RPMI7951 (cell line): Measurements from ENCODE around the gene TRIM14. TPM values are rescaled to one million over a fixed set of nuclear protein-coding genes. Genes with fewer than 3 reads are reported as not detected.
"Not testable (repeated sequence)": the region's sequence is repeated elsewhere in the genome, so short reads cannot be mapped to it uniquely, and the experiment has no call there.

Experiments
- DNase-seq: peaks from one replicate; pipeline ENCODE4 v3.0.0-alpha.2; 2012; ENCODE audit warnings: low read depth
- total RNA-seq: library from RNA; depleted of rRNA; stranded (reverse); fragments of >200 nt; shearing (Covaris generic); gene quantifications from 2 replicates; pipeline ENCODE4 v1.2.3, GENCODE V29; 2014

Gene TRIM14
- total RNA-seq, 1 experiment from 2014 or later = 11.1 TPM

DNA sequence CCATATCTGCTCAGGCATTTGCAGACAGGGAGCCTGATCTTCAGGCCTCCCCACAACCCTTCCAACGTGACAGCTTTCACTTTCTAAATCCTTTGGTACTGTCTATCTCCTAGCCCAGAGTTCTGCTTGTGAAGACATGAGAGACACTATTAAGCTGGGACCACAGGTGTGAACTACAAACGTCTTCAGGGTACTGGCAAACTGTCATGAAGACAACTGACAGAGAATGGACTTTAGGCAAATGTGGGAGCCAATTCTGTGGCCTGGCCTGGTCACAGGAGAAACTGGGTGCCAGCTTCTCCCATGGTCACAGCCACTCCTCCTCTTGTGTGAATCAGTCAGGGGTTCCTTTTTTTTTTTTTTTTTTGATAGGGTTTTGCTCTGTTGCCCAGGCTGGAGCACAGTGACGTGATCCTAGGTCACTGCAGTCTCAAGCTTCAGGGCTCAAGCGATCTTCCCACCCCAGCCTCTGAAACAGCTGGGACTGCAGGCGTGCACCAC lies 10.4 kb downstream of the TRIM14 start:
- no peak for DNase-seq

DNA sequence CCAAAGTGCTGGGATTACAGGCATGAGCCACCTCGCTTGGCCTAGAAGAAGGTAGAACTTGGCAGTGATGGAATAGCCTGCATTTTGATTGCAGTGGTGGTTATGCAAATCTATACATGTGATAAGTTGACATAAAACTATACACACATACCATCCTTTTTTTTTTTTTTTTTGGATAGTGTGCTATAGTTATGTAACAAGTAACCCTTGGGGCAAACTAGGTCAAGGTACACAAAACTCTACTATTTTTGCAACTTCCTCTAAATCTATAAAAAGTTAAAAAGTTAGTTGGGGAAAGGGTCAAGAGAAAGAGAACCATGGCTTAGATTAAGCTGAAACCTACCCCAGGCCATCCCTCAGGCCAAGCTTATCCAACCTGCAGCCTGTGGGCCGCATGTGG lies 11.1 kb downstream of the TRIM14 start:
- no peak for DNase-seq

DNA sequence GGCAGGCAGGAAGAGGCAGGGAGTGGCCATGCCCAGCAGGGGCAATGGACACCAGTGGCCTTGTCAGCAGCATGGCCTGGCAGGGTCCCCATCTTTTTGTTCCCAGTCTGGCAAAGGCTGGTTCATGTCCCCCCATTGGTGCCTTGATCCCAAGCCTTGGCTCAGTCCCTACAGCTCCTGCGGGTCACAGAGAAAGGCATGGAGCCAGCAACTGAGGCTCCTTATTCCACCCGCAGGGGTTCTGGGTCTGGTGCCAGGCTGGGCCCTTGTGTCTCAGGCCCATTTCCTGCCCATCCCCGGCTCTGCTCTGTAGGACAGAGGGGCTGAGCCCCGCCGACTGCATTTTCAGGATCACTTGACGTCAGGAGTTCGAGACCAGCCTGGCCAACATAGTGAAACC lies 14.0 kb downstream of the TRIM14 start:
- DNase-seq = no peak

DNA sequence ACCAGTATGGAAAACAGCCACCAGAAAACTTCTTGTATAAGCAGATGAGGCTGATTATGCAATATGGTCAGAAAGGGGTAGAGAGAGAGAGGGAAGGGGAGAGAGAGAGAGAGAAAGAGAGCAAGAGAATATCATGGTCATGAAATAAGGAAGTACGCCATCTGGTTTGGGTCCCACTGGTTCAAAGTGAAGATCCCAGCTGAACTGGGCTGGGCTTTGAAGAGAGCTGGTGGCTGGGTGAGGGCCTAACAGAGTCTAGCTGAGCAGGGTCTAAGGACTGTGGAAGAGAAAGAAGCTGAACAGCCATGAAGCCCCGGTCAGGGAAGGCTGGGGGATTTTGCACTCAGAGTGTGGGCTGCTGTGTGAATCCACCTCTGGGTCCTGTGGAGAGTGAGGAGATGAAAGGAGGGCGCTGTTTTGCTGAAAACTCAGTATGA lies 14.6 kb downstream of the TRIM14 start:
- DNase-seq = no peak

DNA sequence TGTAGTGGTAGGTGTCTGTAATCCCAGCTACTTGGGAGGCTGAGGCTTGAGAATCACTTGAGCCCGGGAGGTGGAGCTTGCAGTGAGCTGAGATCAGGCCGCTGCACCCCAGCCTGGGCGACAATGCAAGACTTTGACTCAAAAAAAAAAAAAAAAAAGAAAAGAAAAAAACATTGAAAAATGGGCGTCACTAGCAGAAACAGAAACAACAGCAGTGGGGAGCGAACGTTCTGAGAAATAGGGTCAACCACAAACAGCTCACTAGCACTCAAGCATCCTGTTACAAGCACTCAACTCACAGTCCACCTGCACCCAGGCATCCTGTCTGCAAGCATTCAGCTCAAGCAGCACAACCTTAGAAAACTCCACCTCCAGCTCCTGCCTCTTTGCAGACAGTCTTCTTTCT lies 17.2 kb downstream of the TRIM14 start:
- DNase-seq = no peak

DNA sequence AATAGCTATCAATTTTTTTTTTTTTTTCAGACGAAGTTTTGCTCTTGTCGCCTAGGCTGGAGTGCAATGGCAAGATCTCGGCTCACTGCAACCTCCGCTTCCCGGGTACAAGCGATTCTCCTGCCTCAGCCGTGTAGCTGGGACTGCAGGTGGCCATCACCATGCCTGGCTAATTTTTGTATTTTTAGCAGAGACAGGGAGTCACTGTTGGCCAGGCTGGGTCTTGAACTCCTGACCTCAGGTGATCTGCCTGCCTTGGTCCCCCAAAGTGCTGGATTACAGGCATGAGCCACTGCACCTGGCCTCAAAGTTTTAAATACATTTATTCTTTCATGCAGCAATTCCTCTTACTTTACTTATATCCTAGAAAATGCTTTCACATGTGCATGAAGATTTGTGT lies 17.6 kb downstream of the TRIM14 start:
- DNase-seq = no peak

DNA sequence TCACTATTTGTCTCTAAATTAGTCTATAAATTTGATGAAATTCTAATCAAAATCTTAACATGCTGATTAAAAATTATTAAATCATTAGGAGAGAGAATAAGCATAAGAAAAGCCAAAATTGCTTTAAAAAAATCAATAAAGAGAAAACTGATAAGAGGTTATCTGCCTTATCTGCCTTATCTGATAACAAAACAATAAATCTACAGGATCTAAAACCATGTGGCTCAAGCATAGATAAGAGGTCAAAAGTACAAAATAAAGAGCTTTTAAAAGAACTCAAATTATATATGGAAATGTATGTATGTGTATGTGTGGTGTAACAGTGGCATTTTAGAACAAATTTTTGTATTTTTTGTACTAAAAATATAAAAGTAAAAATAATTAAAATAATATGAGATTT lies 18.6 kb downstream of the TRIM14 start:
- no peak for DNase-seq

DNA sequence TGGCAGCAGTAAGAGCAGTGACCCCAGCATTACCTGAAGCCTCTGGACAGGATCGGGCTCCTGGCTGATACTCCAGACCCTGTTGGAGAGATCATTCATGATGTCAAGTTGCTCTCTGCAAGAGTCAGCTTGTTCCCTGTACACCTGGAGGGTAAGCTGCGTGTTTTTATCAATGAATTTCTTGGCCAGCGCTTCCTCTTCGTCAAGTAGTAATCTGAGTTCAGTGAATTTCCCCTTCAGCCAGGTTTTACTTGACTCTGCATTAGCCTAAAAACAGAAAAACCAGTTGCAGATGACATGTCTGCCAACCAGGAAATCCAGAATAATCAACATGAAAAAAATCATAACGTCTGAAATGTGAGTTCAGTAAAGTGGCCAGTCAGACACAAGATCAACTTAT lies 19.1 kb downstream of the TRIM14 start:
- DNase-seq = no peak

DNA sequence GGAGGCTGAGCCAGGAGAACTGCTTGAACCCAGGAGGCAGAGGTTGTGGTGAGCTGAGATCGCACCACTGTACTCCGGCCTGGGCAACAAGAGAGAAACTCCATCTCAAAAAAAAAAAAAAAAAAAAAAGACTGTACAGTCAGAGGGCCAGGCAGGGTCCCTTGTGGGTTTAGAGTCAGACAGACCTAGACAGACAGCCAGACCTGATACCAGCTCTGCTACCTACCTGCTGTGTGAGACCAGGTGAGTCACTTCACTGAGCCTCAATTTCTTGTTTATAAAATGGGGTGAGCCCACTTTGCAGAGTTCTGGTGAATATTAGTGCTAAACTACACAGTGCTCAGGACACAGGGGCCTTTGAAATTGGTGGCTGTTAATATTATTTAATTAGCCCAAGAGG lies 19.7 kb downstream of the TRIM14 start:
- DNase-seq = no peak

DNA sequence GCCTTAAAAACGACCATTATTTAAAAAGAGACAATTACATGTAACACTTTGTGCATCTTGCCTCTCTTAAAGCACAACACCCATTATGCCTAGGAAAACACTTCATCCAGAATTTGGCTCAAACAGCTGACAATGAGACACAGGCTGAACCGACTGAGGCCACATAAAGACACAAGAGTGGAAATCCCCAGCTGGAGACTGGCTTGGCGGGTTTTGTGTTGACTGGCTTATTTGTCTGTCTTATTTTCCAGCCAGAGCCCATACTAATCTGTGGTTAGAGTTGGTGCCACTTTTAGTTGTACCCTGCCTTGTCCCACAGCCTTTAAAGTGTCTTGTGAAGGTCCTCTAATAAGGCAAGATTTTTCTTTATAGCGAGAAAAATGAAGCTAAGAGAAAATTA lies 21.2 kb downstream of the TRIM14 start:
- no peak for DNase-seq

DNA sequence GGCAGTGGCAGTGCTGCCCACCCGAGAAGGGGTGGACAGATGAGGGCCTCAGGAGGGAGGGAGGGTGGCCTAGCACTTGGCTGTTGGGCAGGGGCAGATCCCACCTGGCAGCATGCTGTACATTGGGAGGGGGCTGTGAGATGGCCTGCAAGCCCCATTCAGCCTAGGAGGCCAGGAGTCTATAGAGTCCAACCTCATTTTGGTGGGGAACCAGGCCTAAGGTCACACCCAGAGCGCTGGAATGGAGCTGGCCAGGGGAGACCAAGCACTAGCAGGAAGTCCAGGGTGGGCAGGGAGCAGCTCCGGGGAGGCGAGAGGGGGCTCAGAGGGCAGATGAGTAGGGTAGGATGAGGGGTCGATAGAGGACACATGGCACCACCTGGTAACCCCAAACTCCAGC lies 22.9 kb downstream of the TRIM14 start:
- no peak for DNase-seq

DNA sequence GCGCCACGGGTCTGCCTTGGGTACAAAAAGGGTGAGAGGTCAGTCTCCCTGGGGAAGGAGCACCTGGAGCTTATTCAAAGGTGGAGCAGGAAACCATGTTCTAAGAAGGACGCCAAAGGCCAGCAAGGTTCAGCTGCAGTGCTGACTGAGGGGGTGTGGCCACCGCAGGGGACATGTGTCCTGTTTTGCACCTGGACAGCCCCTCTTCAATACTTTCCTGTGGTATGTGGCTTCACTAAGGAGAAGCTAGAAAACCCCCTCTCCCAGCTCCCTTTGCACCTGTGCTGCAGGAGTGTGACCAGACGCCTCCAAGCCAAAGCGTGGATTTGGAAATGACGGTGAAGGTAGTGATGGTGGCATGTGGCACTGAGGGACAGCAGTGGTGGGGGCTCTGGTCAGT lies 23.6 kb downstream of the TRIM14 start:
- DNase-seq = no peak

DNA sequence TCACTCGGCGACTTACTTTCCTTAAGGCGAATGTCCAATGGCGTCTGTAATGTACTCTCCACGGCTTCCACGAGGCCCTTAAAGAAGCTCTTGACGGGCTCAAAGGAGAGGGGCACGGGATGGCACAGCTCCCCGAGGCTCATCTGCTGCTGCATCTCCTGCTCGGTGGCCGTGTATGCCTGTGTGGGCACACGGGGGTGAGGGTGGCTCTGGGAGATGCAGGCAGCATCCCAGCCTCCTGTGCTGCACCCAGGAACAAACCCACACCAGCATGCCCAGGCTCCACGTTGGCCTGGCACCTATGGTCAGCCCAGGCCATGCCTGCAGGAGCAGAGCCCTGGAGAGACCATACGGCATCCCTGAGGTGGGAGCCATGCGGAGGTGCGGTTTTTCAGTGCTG lies 24.2 kb downstream of the TRIM14 start:
- DNase-seq = no peak

DNA sequence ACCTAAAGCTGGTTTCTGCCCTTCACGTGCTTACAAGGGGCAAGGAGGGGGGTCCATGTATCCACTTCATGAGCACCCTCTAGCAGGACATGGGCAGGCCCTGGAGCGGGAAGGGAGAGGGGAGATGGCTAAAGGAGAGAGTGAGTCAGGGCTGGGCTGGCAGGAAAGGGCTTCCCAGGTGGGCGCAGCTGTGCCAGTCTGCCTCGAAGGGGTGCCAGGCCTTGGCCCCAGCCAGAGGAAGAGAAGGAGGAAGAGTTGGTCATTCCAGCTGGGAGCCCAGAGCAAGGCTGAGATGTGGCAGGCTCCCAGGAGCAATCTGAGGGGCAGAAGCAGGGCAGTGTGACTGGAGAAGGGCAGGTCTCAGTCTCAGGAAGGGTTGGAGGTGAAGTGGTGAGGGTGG lies 24.7 kb downstream of the TRIM14 start:
- DNase-seq = no peak

DNA sequence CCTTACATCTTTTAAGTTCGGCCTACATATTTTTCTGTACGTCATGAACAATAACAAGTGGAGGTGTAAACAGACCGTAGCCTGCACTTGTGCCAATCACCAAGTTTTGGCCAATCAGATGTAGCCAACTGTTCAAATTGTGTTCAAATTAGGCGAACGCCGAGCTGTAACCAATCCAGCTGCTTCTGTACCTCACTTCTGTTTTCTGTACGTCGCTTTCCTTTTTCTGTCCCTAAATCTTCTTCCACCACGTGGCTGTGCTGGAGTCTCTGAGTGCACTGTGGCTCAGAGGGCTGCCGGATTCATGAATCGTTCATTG lies 26.4 kb downstream of the TRIM14 start:
- DNase-seq = no peak

DNA sequence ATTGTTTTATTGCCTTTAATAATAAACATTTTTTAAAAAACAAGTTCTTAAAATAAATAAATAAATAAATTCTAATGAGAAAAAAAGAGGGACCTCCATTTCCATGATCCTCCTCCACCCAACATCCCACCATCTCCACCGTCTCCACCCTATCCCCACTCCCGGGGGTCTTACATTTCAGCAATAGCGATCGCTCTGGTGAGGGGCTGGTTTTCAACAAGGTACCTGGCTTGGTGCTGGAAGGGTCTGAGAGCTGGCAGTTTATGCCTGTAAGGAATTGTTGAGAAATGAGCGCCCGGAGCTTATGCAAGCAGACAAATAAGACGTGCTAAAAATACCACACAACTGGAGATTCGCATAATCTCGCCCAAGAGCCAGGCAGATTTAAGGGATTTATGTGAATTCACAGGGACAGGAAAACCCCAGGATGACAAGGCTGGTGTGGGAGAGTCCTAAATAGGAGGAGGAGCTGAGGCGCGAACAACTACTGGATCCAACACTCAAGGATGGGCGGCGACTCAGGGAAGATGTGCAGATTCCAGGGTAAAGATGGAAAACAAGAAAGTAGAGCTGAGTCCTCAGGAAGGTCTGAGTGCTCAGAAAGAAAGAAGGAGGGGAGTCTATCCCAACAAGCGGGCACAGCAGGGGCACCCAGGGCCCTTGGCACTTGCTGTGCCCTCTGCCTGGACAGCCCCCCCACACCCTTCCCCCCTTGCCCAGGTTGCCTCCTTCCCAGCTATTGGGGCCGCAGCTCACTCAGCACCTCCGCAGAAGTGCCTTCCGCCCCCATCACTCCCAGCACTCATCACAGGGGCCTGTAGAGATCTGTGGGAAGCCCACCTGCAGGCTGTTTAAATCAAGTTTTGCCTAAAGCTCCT lies 27.0 kb downstream of the TRIM14 start:
- DNase-seq = no peak

DNA sequence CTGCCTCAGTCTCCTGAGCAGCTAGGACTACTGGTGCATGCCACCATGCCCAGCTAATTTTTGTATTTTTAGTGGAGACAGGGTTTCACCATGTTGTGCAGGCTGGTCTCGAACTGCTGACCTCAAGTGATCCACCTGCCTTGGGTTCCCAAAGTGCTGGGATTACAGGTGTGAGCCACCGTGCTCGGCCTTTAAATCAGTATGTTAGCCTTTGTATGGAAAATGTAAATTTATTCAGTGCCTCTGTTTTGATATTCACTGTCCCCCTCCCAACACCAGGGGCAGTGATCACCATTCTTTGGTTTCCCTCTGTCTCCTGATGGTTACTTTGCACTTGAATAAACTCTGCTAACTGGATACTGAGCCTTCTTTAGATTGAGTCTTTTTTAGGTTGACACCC lies 28.3 kb downstream of the TRIM14 start:
- not testable (repeated sequence) for DNase-seq

DNA sequence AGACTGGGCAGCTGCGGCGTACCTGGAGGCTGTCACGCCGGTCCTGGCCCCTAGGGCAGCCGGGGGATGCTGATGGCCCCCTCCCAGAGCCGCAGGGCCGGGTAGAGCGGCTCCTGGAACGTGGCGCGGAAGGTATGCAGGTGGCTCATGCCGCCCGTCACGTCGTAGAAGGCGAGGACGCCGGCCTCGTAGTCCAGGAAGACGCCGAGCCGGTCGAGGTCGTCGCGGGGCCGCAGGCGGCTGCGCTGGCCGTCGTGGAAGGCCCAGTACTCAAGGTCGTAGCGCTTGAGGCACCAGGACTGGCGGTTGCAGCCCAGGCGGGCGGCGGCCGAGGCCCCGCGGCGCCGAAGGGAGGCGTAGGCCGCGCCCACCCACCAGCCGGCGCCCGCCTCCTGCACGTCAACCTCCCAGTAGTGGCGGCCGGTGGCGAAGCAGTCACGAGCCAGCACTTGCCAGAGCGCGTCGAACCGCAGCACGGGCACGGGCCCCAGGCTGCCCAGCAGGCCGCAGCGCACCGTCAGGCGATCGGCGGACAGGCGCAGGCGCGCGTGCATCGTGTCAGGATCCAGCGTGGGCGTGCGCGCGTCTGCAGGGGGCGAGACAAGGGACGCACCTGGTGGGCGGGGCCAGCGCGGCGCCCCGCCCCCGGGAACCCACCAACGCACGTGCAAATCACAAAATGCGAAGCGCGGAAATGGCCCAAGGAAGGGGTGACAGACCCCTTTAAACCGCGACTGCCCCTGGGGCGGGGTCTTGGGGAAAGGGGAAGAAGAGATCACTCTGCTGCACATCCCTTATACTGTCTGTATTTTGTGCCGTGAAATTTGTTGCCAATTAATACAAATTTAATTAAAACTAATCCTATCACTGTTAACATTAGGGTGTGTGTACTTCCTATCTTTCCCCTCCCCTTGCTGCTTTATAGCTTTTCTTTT lies 31.3 kb downstream of the TRIM14 start:
- DNase-seq = no peak

DNA sequence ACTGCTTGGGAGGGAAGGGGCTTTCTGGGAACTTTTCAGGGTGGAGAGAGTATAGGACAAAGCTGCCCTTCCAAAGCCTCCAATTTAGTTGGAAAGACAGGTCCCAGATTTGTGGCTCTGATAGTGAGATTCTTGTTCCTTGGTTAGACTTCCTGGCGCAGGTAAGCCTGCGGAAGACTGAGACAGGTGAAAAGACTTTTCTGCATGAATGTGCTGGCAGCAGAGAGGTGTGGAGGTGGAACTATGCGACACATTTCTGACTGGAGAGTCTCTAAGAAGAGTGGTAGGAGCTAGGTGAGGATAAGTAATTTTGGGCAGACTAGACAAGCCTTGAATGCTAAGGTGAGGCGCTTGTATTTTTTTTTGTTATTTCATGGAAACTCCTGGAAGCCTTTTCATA lies 32.6 kb downstream of the TRIM14 start:
- DNase-seq = no peak

DNA sequence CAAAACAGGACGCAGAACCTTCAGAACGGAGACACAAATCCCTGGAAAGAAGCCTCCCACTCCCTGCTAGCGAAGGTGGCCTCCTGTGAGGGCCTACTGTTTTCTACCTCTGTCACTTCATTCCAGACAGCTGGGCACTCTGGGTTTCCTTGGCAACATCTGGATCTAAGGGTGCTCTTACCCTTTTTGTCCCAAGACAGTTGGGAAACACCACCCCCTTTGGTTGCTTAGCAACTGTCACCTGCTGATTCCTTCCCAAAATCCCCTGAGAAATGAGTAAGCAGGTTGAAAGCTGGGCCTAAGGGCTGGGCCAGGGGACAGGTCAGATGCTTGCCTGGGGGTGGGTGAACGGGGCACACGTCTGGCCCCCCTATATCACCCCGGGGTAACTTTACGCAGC lies 33.1 kb downstream of the TRIM14 start:
- no peak for DNase-seq

DNA sequence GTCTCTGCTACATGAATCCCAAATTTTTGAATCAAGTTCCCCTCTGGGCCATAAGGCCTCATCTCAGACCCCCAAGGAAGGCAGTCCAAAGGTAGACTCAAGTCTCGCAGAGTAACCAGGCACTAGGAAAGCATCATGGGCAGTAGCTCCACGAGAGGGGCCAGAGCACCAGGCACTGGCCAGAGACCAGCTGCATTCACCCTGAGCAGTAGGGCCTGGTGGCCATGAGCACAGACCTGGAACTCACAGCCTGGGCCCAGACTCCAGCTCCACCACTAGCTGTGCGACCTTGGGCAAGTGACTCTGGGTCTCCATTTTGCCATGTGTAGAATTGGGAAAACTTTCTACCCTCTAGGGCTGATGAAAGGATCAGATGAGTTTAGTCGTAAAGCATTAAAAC lies 34.0 kb downstream of the TRIM14 start:
- DNase-seq = no peak

DNA sequence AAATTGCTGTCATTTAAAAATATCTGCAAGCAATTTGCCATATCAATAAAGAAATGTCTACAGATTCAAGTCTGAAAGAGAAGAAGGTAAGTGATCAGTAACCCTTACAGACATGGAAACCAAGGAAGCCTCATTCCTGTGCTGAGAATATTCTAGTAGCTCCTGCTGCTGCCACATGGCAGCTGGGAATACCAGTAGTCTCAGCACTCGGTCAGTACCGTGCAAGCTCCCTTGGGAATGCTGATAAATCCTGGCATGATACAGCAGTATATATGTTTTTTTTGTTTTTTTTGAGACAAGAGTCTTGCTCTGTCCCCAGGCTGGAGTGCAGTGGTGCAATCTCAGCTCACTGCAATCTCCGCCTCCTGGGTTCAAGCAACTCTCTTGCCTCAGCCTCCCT lies 34.6 kb downstream of the TRIM14 start:
- no peak for DNase-seq
